Measurements from ENCODE around the gene PLAU.

PLAU gene

GRCh38 chr10:73866621-73867020 is 44.3 kb upstream of the PLAU start:
- TF ChIP-seq CTCF (IDR thresholded peaks at IDR 0.05; ENCODE audit: low read length, missing control alignments): no peak
- H3K4me3 ChIP-seq (replicated peaks; ENCODE audit: low read depth, low read length): no peak overlapping the region
- no peak for DNase-seq (ENCODE audit: low read depth)

DNA sequence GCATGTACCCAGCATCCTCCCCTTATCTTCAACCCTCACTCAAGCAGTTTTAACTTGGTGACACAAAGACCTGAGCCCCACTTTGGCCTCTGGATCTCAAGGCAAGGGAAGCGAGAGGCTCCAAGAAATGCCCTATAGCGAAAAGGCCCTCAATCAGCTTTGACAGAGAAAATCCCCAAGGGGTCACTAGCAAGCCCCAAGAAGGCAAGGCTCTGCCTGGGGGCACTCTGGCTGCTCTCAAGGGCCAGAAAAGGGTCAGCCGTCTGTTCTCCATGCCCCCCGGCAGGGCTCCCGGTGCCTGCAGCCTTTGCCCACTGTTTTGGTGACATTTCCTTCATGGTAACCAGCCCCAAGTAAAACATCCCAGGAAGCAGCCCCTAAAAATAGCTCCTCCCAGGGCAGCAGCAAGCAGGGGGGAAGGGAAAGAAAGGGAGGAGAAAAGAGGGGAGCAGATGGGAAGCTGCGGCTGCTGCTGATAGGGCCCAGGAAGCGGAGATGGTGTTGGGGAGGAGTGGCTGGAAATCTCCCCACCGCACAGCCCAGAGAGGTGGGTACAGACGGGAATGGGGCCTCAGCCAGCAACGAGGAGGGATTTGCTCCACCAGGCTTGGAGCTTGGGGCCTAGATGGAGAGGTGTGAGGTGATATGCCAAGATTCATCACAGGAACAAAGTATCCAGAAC is 43.7 kb upstream of the PLAU start:
- no peak for TF ChIP-seq CTCF (IDR thresholded peaks at IDR 0.05; ENCODE audit: low read length, missing control alignments)
- no peak for DNase-seq (ENCODE audit: low read depth)
- H3K4me3 ChIP-seq (replicated peaks; ENCODE audit: low read depth, low read length): no peak overlapping the region

- no peak for TF ChIP-seq CTCF (IDR thresholded peaks at IDR 0.05; ENCODE audit: low read length, missing control alignments)
- DNase-seq (ENCODE audit: low read depth): no peak
- H3K4me3 ChIP-seq (replicated peaks; ENCODE audit: low read depth, low read length): no peak overlapping the region
These were observed 42.9 kb upstream of the PLAU start for GRCh38 chr10:73867871-73868631.

- no peak for DNase-seq (ENCODE audit: low read depth)
- H3K4me3 ChIP-seq (replicated peaks; ENCODE audit: low read depth, low read length): no peak overlapping the region
- no peak for TF ChIP-seq CTCF (IDR thresholded peaks at IDR 0.05; ENCODE audit: low read length, missing control alignments)
These were observed 42.2 kb upstream of the PLAU start for GRCh38 chr10:73868655-73869195.

- DNase-seq (ENCODE audit: low read depth): no peak
- no peak for TF ChIP-seq CTCF (IDR thresholded peaks at IDR 0.05; ENCODE audit: low read length, missing control alignments)
- no peak overlapping the region for H3K4me3 ChIP-seq (replicated peaks; ENCODE audit: low read depth, low read length)
These were observed 39.4 kb upstream of the PLAU start for GRCh38 chr10:73871295-73872189.

- no peak overlapping the region for H3K4me3 ChIP-seq (replicated peaks; ENCODE audit: low read depth, low read length)
- peak; percentile 22 for TF ChIP-seq CTCF (IDR thresholded peaks at IDR 0.05; ENCODE audit: low read length, missing control alignments)
- DNase-seq (ENCODE audit: low read depth): no peak
These were observed 38.7 kb upstream of the PLAU start for GRCh38 chr10:73872190-73872710.

Data from fibroblast of pulmonary artery (primary cell).